ENCODE data around the gene NTMT1. TPM values are rescaled to one million over a fixed set of nuclear protein-coding genes. Genes with fewer than 3 reads are reported as not detected.

The NTMT1 gene
- polyA plus RNA-seq, 3 donors = 16.0 to 43.9 (median 28.2) TPM

DNA sequence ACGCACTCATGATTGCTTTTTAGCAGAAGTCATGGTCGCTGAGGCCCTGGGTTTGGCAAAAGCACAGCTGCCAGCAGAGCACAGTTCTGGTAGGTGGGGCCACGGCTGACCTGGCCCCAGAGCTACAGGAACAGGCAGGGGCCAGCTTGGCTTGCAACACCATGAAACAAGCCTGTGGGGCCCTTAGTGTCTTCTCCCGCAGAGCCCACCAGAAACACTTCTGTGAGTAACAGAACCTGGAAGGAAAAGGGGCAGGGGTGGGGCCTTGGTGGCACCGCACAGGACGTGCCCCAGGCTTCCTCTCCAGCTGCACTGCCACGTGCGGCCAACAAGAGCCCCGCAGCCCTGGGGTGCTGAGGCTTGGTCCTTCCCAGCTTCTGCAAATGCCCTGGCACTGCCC is 11.1 kb downstream of the NTMT1 start:
- no peak for DNase-seq
- no peak overlapping the region for H3K4me3 Mint-ChIP-seq
- 11% methylated on average over 3 of the region's 9 CpGs for WGBS (ENCODE audit: insufficient coverage)
- Histone ChIP-seq H3K4me3 (replicated peaks in 1 of 3; ENCODE audit: low read depth in 2 of 3, low read length in 3 of 3) (no peak overlapping the region), H3K79me2 (ENCODE audit: insufficient read depth, low read length) (peaks cover 48% of the 10 kb centered on the region), H3K4me1 (ENCODE audit: control insufficient read depth in 1 of 2, insufficient read depth in 2 of 2, low read length in 2 of 2) (peaks cover 15 to 23% of the 10 kb centered on the region in 2 donors), H3K27me3 (ENCODE audit: control insufficient read depth in 2 of 2, insufficient read depth in 2 of 2, low read length in 2 of 2) (no peaks in the 10 kb centered on the region), H3K36me3 (replicated peaks in 1 of 2; ENCODE audit: control insufficient read depth in 1 of 2, insufficient read depth in 2 of 2, low read length in 2 of 2) (peaks cover 61 to 73% of the 10 kb centered on the region in 2 donors), H3K4me2 (replicated peaks; ENCODE audit: extremely low read depth, low read length, poor library complexity, severe bottlenecking) (no peak overlapping the region), H4K20me1 (ENCODE audit: insufficient read depth, low read length) (peaks cover 91% of the 10 kb centered on the region), H3K27ac (ENCODE audit: low read depth in 1 of 2, low read length in 2 of 2) (no peak overlapping the region), H3K9me3 (replicated peaks in 1 of 2; ENCODE audit: control insufficient read depth in 1 of 2, insufficient read depth in 1 of 2, low read length in 2 of 2) (no peaks in the 10 kb centered on the region), H2AFZ (ENCODE audit: insufficient read depth, low read depth, low read length, poor library complexity, severe bottlenecking) (no peak overlapping the region), H3K9ac (ENCODE audit: insufficient read depth, low read length, poor library complexity, severe bottlenecking) (no peak overlapping the region)
- TF ChIP-seq, protein P1, sequence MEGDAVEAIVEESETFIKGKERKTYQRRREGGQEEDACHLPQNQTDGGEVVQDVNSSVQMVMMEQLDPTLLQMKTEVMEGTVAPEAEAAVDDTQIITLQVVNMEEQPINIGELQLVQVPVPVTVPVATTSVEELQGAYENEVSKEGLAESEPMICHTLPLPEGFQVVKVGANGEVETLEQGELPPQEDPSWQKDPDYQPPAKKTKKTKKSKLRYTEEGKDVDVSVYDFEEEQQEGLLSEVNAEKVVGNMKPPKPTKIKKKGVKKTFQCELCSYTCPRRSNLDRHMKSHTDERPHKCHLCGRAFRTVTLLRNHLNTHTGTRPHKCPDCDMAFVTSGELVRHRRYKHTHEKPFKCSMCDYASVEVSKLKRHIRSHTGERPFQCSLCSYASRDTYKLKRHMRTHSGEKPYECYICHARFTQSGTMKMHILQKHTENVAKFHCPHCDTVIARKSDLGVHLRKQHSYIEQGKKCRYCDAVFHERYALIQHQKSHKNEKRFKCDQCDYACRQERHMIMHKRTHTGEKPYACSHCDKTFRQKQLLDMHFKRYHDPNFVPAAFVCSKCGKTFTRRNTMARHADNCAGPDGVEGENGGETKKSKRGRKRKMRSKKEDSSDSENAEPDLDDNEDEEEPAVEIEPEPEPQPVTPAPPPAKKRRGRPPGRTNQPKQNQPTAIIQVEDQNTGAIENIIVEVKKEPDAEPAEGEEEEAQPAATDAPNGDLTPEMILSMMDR (IDR thresholded peaks at IDR 0.05) = no peak
- peaks cover 43 to 67% of the 10 kb centered on the region in 2 donors for H3K36me3 Mint-ChIP-seq
- no peaks in the 10 kb centered on the region for H3K9me3 Mint-ChIP-seq
- intact Hi-C loops (cut with micrococcal nuclease) = no loop called here
- H3K27me3 Mint-ChIP-seq (ENCODE audit: low read depth in 3 of 3) = peaks cover 0 to 3% (median 0%) of the 10 kb centered on the region in 3 donors
- peaks cover 25% of the 10 kb centered on the region for H3K4me1 Mint-ChIP-seq
- peak overlapping the region in 2 of 7 donors; percentile 15 to 30 for H3K27ac Mint-ChIP-seq

DNA sequence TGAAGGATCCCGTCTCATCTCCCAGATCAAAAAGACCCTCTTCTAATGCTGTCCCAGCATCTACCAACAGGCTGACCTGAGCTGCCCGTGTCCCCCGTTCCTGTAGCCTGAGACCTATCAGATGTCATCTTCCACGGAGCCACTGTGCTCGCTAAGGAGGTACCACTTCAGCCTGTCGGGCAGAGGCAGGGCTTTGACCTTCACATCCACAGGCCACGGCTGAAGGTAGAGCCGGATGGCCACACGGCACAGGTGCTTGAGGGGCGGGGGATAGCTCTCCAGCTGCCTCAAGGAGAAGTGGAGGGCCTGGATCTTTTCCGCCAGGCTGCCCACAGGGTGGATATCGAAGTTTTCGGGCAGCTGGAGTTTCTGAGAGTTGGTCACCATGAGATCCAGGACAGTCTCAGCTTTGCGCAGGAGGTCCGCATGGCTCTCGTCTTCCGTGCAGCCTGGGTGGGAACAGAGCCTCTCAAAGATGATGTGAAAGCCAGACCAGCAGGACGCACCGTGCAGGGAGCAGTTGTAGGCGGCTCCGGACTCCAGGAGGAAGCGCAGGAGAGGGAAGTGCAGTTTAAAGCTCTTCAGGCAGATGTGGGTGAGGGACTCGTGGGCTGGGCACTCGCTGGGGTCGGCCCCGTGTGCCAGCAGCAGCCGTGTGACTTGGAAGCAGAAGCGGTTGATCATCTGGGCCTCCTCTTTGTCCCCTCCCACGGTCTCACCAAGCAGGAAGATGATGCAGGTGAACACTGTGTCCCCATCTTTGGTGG is 11.9 kb downstream of the NTMT1 start:
- Mint-ChIP-seq H3K4me3 (no peak overlapping the region), H3K4me1 (peaks cover 29% of the 10 kb centered on the region), H3K9me3 (no peaks in the 10 kb centered on the region), H3K27ac (peak overlapping the region in 4 of 7 donors; percentile 1 to 60 (median 48)), H3K36me3 (peaks cover 37 to 59% of the 10 kb centered on the region in 2 donors), H3K27me3 (ENCODE audit: low read depth in 3 of 3) (peaks cover 0 to 3% (median 0%) of the 10 kb centered on the region in 3 donors)
- H3K36me3 ChIP-seq (replicated peaks in 1 of 2; ENCODE audit: control insufficient read depth in 1 of 2, insufficient read depth in 2 of 2, low read length in 2 of 2) = peaks cover 57 to 66% of the 10 kb centered on the region in 2 donors
- H3K9me3 ChIP-seq (replicated peaks in 1 of 2; ENCODE audit: control insufficient read depth in 1 of 2, insufficient read depth in 1 of 2, low read length in 2 of 2) = no peaks in the 10 kb centered on the region
- H2AFZ ChIP-seq (ENCODE audit: insufficient read depth, low read depth, low read length, poor library complexity, severe bottlenecking) = no peak overlapping the region
- no peak overlapping the region for H3K4me3 ChIP-seq (replicated peaks in 1 of 3; ENCODE audit: low read depth in 2 of 3, low read length in 3 of 3)
- intact Hi-C loops (cut with micrococcal nuclease) = no loop called here
- peaks cover 19 to 29% of the 10 kb centered on the region in 2 donors for H3K4me1 ChIP-seq (ENCODE audit: control insufficient read depth in 1 of 2, insufficient read depth in 2 of 2, low read length in 2 of 2)
- H3K27ac ChIP-seq (ENCODE audit: low read depth in 1 of 2, low read length in 2 of 2) = no peak overlapping the region
- 62% methylated on average over 29 of the region's 29 CpGs for WGBS (ENCODE audit: insufficient coverage)
- no peak overlapping the region for H3K4me2 ChIP-seq (replicated peaks; ENCODE audit: extremely low read depth, low read length, poor library complexity, severe bottlenecking)
- peaks cover 40% of the 10 kb centered on the region for H3K79me2 ChIP-seq (ENCODE audit: insufficient read depth, low read length)
- peaks cover 83% of the 10 kb centered on the region for H4K20me1 ChIP-seq (ENCODE audit: insufficient read depth, low read length)
- H3K27me3 ChIP-seq (ENCODE audit: control insufficient read depth in 2 of 2, insufficient read depth in 2 of 2, low read length in 2 of 2) = no peaks in the 10 kb centered on the region
- DNase-seq = no peak
- H3K9ac ChIP-seq (ENCODE audit: insufficient read depth, low read length, poor library complexity, severe bottlenecking) = no peak overlapping the region
- TF ChIP-seq, protein P1 (IDR thresholded peaks at IDR 0.05) = no peak
